NOMO-1 treated with dmso at 0.1 percent for 144 hours (cell line): ENCODE data around the gene PPP1R16B.

ENCODE experiments used
- DNase-seq: peaks from one replicate; lab custom pipeline; 2025; ENCODE audit not compliant: unreplicated experiment; lab: John Stamatoyannopoulos, UW

Gene PPP1R16B

DNA sequence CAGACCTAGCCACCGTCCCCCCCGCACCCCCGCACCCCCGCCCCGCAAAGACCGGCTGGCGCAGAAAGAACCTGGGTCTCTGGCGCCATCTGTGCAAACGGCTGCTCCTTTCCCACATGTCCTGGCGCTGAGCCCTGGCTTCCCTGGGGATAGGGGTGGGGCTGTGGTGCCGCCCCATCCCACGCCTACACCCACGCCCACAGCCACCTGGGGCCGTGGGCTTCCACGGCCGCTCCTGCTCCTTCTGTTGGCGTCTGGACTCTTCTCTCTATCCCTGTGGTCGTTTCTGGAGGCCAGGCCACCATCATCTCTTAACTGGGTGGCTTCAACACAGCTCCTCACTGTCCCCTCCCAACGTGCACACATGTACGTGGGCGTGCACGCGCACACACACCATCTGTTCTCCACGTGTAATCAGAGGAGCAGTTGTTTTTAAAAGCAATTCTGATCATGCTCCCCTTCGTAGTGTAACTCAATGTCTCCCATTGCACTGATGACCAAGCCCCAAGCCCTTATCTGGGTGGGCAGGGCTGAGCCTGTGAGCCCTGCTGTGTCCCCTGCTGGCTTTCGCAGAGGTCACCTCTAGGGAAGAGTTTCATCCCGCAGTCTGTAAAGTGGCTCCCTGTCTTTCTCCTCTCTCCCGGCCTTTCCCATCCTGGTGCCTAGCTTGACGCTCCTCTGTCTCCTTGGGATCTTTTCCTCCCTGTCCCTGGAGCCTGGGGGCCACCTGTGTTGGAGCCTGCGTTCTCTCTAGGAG is 88.8 kb downstream of the PPP1R16B start:
- DNase-seq: no peak

GRCh38 chr20:38895098-38895949 is 89.8 kb downstream of the PPP1R16B start:
- no peak for DNase-seq

DNA sequence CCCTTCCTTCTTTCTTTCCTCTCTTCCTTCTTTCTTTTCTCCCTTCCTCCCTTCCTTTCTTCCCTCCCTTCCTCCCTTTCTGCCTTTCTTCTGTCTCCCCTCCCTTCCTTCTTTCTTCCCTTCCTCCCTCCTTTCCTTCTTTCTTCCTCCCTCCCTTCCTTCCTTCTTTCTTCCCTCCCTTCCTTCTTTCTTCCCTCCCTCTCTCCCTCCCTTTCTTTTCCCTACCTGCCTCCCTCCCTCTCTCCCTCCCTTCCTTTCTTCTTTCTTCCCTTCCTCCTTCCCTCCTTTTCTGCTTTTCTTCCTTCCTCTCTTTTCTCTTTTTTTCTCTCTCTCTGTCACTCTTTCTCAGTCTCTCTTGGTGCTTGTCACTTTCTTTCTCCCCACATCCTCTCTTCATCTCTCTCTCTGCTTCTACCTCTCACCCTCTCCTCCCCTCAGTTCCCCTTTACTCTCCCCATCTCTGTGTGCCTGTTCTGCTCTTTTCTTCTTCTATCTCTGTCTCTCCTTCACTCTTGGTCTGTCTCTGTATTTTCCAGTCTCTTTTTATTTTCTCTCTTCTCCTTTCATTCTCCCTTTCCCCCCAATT is 90.6 kb downstream of the PPP1R16B start:
- DNase-seq: no peak

GRCh38 chr20:38897267-38897666 is 91.8 kb downstream of the PPP1R16B start:
- DNase-seq: no peak

DNA sequence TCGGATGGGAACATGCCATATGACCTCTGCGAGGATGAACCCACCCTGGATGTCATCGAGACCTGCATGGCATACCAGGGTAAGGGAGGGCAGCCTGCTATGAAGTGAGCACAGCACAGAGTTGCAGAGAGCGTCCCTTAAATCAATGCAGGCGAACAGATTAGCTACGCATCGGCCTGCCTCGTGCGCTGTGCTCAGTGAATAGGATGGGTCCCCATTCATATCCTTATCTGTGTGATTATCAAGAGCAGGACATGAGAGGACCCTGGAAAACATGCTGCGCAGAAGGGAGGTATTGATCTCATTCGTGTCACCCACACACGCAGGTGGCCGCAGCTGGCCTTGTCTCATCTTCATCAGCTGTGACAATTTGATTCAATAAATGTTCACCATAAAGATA is 95.1 kb downstream of the PPP1R16B start:
- no peak for DNase-seq

GRCh38 chr20:38902601-38903000 is 97.1 kb downstream of the PPP1R16B start:
- no peak for DNase-seq

- DNase-seq: no peak
Measured at GRCh38 chr20:38903335-38903734, 97.8 kb downstream of the PPP1R16B start.

- DNase-seq: no peak
Measured at GRCh38 chr20:38905375-38905774, 99.9 kb downstream of the PPP1R16B start.

DNA sequence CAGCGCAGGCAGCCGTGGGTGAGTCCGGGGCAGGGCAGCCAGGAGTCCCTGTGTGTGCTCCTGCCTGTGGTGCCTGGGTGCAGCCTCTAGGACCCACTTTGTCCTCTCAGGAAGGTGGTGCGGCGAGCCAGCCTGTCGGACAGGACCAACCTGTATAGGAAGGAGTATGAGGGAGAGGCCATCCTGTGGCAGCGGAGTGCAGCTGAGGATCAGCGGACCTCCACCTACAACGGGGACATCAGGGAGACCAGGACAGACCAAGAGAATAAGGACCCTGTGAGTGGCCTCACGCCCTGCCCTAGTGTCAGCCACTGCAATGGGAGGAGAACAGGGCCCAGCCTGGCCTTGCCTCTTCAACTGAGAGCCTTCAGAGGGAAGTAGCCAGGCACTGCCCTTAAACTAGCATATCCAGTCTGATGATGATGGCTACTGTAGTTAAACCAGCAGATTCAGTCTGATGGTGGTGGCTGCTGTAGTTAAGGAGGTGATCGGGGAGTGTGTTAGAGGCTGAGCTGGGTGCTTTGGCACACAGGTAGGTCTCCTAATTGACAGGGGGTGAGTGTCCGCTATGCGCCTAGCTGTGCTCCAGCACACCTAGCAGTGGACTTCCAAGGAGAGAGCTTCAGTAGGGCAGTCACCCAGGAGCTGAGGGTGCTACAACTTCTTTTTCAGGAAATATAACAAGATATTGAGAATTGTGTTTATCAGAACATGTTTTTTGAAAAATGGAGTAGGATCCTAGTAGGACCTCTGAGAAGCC is 102.6 kb downstream of the PPP1R16B start:
- DNase-seq: no peak

DNA sequence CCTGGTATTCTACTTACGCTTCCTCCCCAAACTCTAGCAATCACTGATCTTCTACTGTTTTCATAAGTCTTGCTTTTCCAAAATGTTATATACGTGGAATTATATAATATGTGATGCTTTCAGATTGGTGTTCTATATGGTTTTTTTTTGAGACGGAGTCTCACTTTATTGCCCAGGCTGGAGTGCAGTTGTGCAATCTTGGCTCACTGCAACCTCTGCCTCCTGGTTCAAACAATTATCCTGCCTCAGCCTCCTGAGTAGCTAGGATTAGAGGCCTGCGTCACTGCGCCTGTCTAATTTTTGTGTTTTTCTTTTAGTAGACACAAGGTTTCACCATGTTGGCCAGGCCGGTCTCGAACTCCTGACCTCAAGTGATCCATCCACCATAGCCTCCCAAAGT is 109.9 kb downstream of the PPP1R16B start:
- DNase-seq: no peak

DNA sequence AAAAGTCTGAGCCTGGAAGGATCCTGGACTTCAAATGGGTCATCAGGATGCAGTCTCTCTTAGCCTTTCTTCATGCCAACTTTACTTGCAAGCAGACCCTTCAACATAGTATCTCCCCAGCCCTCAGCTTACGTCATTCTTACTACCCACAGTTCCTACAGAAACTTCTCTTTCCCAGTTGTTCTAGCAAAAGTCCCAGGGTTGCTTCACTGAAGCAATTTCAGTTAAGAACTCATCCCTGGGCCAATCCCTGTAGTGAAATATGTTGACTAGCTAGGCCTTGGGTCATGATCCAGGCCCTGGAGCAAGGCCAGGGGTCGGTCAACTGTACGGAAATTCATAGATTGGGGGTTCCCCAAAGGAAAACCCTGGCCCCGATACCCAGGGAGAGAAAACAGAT is 112.2 kb downstream of the PPP1R16B start:
- no peak for DNase-seq

- DNase-seq: no peak
Measured at GRCh38 chr20:38918172-38918571, 112.7 kb downstream of the PPP1R16B start.

DNA sequence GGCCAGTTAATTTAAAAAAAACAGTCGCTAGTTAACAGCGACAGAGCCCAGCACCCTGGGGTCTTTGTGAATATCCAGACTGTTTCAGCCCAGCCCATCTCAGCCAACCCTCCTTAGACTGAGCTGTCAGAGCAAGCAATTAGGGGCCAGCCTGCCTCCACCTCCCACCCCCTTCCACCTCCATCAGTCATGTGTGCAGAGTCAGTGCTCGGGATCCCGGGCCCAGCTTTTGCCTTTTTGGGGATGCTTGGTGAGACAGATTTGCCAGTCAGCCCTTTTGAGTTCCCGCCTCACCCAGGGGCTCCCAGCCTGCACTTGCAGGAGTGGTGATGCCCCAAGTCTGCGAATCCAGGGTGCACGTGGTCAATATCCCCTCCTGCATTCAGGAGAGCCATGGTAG is 114.2 kb downstream of the PPP1R16B start:
- DNase-seq: no peak

GRCh38 chr20:38920411-38920810 is 114.9 kb downstream of the PPP1R16B start:
- no peak for DNase-seq

- DNase-seq: no peak
Measured at GRCh38 chr20:38920851-38921250, 115.4 kb downstream of the PPP1R16B start.

- DNase-seq: no peak
Measured at GRCh38 chr20:38924718-38925117, 119.2 kb downstream of the PPP1R16B start.

- DNase-seq: peak; percentile 98
Measured at GRCh38 chr20:38926142-38926933, 120.8 kb downstream of the PPP1R16B start, which contains the start of gene FAM83D. Gene FAM83D (plus strand): TSS chr20:38926417. CDS start chr20:38926443, 26 bp downstream.

GRCh38 chr20:38926934-38927616 is 121.6 kb downstream of the PPP1R16B start:
- no peak for DNase-seq

DNA sequence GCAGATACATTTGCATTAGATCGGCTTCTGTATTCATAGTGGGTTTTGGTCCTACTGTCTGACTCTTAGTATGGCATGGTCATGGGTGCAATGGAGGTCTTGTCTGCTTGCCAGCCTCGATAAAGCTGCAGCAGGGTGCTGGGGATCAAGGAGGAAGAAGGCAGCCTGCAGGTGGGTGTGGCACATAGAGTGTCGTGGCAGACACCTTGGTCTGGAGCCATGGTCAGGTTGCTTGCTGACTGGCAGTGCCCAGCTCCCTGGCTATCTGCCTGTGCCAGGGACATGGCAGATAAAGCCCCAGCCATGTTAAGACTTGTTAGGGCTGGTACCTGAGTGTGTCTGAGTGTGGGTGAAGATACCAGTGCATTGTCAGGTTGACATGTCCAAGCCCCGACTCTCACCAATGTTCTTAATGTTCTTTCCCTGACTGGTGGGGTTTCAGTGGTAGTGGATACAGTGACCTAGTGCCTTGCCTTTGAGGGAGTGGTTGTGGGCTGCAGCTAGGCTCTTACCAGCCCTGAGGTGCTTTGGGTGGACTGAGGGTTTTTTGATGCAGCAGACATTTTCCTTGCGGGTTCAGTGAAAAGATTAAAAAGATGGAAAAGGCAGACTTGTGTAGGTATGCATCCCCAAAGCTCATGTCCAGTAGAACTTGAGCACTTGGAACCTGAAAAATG is 122.5 kb downstream of the PPP1R16B start:
- DNase-seq: peak; percentile 2
